LoVo (cell line): ENCODE data around the gene HAND2.

Experiments used
- DNase-seq: peaks from one replicate; pipeline ENCODE4 v3.0.0-alpha.2; 2016; ENCODE audit warnings: low spot score

HAND2 gene

GRCh38 chr4:173501592-173502150 is 28.4 kb downstream of the HAND2 start:
- no peak for DNase-seq

- no peak for DNase-seq
Observed at GRCh38 chr4:173500841-173501591, 29.0 kb downstream of the HAND2 start.

- no peak for DNase-seq
Observed at GRCh38 chr4:173499658-173500535, 30.1 kb downstream of the HAND2 start.

GRCh38 chr4:173498771-173499170 is 31.3 kb downstream of the HAND2 start:
- DNase-seq: no peak

- no peak for DNase-seq
Observed at GRCh38 chr4:173498023-173498422, 32.0 kb downstream of the HAND2 start.

GRCh38 chr4:173494013-173494970 is 35.7 kb downstream of the HAND2 start:
- peak; percentile 81 for DNase-seq

- DNase-seq: no peak
Observed at GRCh38 chr4:173493041-173493440, 37.0 kb downstream of the HAND2 start.

- DNase-seq: no peak
Observed at GRCh38 chr4:173492315-173492714, 37.7 kb downstream of the HAND2 start.

GRCh38 chr4:173490817-173491528 is 39.1 kb downstream of the HAND2 start:
- no peak for DNase-seq

- DNase-seq: no peak
Observed at GRCh38 chr4:173490256-173490655, 39.8 kb downstream of the HAND2 start.

GRCh38 chr4:173489514-173489913 is 40.5 kb downstream of the HAND2 start:
- no peak for DNase-seq

GRCh38 chr4:173488656-173489055 is 41.4 kb downstream of the HAND2 start:
- no peak for DNase-seq

- DNase-seq: no peak
Observed at GRCh38 chr4:173488074-173488473, 42.0 kb downstream of the HAND2 start.

- no peak for DNase-seq
Observed at GRCh38 chr4:173486714-173487392, 43.2 kb downstream of the HAND2 start.

- no peak for DNase-seq
Observed at GRCh38 chr4:173485164-173485563, 44.9 kb downstream of the HAND2 start.

GRCh38 chr4:173482330-173482931 is 47.6 kb downstream of the HAND2 start:
- DNase-seq: no peak

GRCh38 chr4:173478913-173479283 is 51.1 kb downstream of the HAND2 start:
- DNase-seq: no peak

GRCh38 chr4:173478201-173478912 is 51.7 kb downstream of the HAND2 start:
- DNase-seq: no peak

GRCh38 chr4:173477016-173477415 is 53.0 kb downstream of the HAND2 start:
- no peak for DNase-seq
